NB4 (cell line): ENCODE data around the gene SIN3B.

Experiments
- CTCF ChIP-seq: IDR thresholded peaks from one replicate; pipeline ENCODE4 v1.5.1; 2012; ENCODE audit warnings: low read depth, low read length
- MYC ChIP-seq: IDR thresholded peaks from 2 replicates; pipeline ENCODE4 v1.6.1; 2011; ENCODE audit warnings: low read depth, low read length
- POLR2A ChIP-seq: IDR thresholded peaks from 2 replicates; pipeline ENCODE4 v1.6.1; 2011; ENCODE audit warnings: mild to moderate bottlenecking; ENCODE audit not compliant: insufficient read length; ENCODE audit errors: extremely low read depth

GRCh38 chr19:16871871-16872270, 42.7 kb downstream of the SIN3B start:
- no peak for TF ChIP-seq CTCF
- TF ChIP-seq MYC = no peak
- no peak for TF ChIP-seq POLR2A
